Keratinocyte (primary cell): ENCODE measurements around the gene PARVA.

Experiments
- EZH2 ChIP-seq: IDR thresholded peaks from one replicate; pipeline ENCODE4 v1.6.1; 2012; ENCODE audit warnings: inconsistent platforms, mild to moderate bottlenecking, low read length, moderate library complexity
- TF ChIP-seq, protein P1 (sequence below), 3 experiments: IDR thresholded peaks in 1 of 3; conservative IDR thresholded peaks in 1 of 3; optimal IDR thresholded peaks in 1 of 3; 2 replicates in 2 of 3; 3 replicates in 1 of 3; pipeline versions ENCODE3 to v1.5.1; 2011; ENCODE audit warnings: low read length in 3 of 3, mild to moderate bottlenecking in 3 of 3, moderate library complexity in 2 of 3, control low read depth in 1 of 3, inconsistent platforms in 1 of 3; ENCODE audit not compliant: insufficient read depth in 2 of 3; ENCODE audit errors: extremely low read depth in 1 of 3

DNA sequence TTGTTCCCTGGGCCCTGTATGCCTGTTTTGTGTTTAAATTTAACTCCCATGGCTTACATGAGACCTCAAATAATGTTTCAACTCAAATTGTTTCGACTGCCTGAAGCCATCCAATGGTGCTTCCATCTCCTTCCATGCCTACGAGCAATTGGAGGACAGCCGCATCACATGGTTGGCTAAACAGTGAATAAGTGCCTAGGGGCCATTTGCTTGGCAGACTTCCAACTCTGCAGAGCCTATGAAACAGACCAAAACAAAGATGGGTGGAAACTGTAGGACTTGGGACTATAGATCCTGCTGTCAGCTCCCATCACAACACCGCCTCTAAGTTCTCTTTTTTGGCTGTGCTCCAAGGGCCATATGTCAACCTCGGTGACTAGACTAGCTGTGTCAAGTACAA, 84.1 kb downstream of the PARVA start:
- TF ChIP-seq, protein P1, sequence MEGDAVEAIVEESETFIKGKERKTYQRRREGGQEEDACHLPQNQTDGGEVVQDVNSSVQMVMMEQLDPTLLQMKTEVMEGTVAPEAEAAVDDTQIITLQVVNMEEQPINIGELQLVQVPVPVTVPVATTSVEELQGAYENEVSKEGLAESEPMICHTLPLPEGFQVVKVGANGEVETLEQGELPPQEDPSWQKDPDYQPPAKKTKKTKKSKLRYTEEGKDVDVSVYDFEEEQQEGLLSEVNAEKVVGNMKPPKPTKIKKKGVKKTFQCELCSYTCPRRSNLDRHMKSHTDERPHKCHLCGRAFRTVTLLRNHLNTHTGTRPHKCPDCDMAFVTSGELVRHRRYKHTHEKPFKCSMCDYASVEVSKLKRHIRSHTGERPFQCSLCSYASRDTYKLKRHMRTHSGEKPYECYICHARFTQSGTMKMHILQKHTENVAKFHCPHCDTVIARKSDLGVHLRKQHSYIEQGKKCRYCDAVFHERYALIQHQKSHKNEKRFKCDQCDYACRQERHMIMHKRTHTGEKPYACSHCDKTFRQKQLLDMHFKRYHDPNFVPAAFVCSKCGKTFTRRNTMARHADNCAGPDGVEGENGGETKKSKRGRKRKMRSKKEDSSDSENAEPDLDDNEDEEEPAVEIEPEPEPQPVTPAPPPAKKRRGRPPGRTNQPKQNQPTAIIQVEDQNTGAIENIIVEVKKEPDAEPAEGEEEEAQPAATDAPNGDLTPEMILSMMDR (optimal IDR thresholded peaks at IDR 0.05 in 1 of 3, IDR thresholded peaks at IDR 0.05 in 1 of 3, conservative IDR thresholded peaks at IDR 0.05 in 1 of 3; ENCODE audit: extremely low read depth in 1 of 3, insufficient read depth in 2 of 3, low read length in 3 of 3), result no peak
- no peak for TF ChIP-seq EZH2
